K562 (cell line): ENCODE measurements around the gene ZSWIM8. TPM values are rescaled to one million over a fixed set of nuclear protein-coding genes. Genes with fewer than 3 reads are reported as not detected.

ENCODE experiments used
- ATAC-seq: fragments of 200-7000 bp; cut with Tn5 transposase; 3 replicates; pipeline ENCODE4 v1.9.1; 2020; ENCODE audit warnings: moderate library complexity
- BruUV-seq: library from RNA; stranded (reverse); fragments of 400-500 nt; replicated peaks from 2 replicates; lab custom pipeline; 2021; lab: Mats Ljungman, UMichigan
- CTCF ChIA-PET: fragments of 300-600 bp; formaldehyde crosslinking; extraction: SDS; loops from one replicate; lab custom pipeline; 2021; ENCODE audit warnings: low intra/inter-chr PET ratio; lab: Yijun Ruan, JAX
- POLR2A ChIA-PET: fragments of 300-600, 350-650 bp; sonication (Branson Sonifier 250); formaldehyde crosslinking; extraction: SDS; loops from one replicate; lab custom pipeline; 2021; ENCODE audit warnings: antibody characterized with exemption, inconsistent platforms; lab: Yijun Ruan, JAX
- DNase-seq, 4 experiments: peaks; one replicate each; pipeline versions ENCODE4 v3.0.0 to v3.0.0-alpha.2; 2011 to 2018; ENCODE audit warnings: low spot score in 3 of 4, mixed read lengths in 3 of 4; ENCODE audit errors: extremely low read depth in 1 of 4
- FAIRE-seq: peaks from 2 replicates; lab custom pipeline; 2011; peaks lifted over from hg19 to GRCh38; lab: Jason Lieb, UNC
- H2AFZ ChIP-seq: 2 replicates; pipeline ENCODE4 v1.6.0; 2011; ENCODE audit warnings: low read depth, low read length, control low read depth, inconsistent platforms
- H3K27ac ChIP-seq: fragments of 200-600 bp; 3 replicates; pipeline ENCODE4 v1.8.0; 2011; ENCODE audit warnings: low read depth, mild to moderate bottlenecking, control low read depth, inconsistent platforms, low read length, moderate library complexity, mixed read lengths; ENCODE audit errors: extremely low read depth
- H3K27me3 ChIP-seq, 2 experiments: fragments of 300-600 bp in 1 of 2; 2 replicates in 1 of 2; 3 replicates in 1 of 2; pipeline versions ENCODE4 v1.6.0 to v1.8.0; 2011; ENCODE audit warnings: inconsistent platforms in 2 of 2, low read length in 2 of 2, mild to moderate bottlenecking in 1 of 2, mixed read lengths in 1 of 2, moderate library complexity in 1 of 2; ENCODE audit not compliant: control insufficient read depth in 2 of 2, insufficient read depth in 2 of 2
- H3K36me3 ChIP-seq: fragments of 300-600 bp; 3 replicates; pipeline ENCODE4 v1.8.0; 2011; ENCODE audit warnings: mild to moderate bottlenecking, low read length, inconsistent platforms; ENCODE audit not compliant: control insufficient read depth, insufficient read depth
- H3K4me1 ChIP-seq, 2 experiments: fragments of 200-600 bp in 1 of 2; replicated peaks in 1 of 2; 2 replicates in 1 of 2; 3 replicates in 1 of 2; pipeline versions ENCODE4 v1.5.1 to v1.8.0; 2011; ENCODE audit warnings: inconsistent platforms in 2 of 2, low read length in 2 of 2, mild to moderate bottlenecking in 1 of 2, mixed read lengths in 1 of 2, moderate library complexity in 1 of 2; ENCODE audit not compliant: control insufficient read depth in 2 of 2, insufficient read depth in 2 of 2
- H3K4me2 ChIP-seq: 2 replicates; pipeline ENCODE4 v1.6.1; 2011; ENCODE audit warnings: low read length, control low read depth, inconsistent platforms, mixed read lengths; ENCODE audit not compliant: insufficient read depth
- H3K4me3 ChIP-seq: fragments of 200-600 bp; sonication (generic), shearing (Covaris generic); 2 replicates; pipeline ENCODE4 v1.5.1; 2016; ENCODE audit warnings: control low read depth, inconsistent platforms
- H3K79me2 ChIP-seq: fragments of 200-600 bp; 3 replicates; pipeline ENCODE4 v1.8.0; 2011; ENCODE audit warnings: low read length, inconsistent platforms; ENCODE audit not compliant: control insufficient read depth, insufficient read depth
- H3K9ac ChIP-seq, 2 experiments: 2 replicates each; pipeline versions ENCODE4 v1.6.0 to v1.6.1; 2011; ENCODE audit warnings: low read depth in 2 of 2, low read length in 2 of 2, control low read depth in 1 of 2, inconsistent platforms in 1 of 2, mild to moderate bottlenecking in 1 of 2, mixed read lengths in 1 of 2; ENCODE audit not compliant: insufficient read depth in 1 of 2
- H3K9me1 ChIP-seq: one replicate; pipeline ENCODE4 v1.6.0; 2011; ENCODE audit warnings: inconsistent platforms, mild to moderate bottlenecking, low read length, moderate library complexity; ENCODE audit not compliant: control insufficient read depth, insufficient read depth
- H3K9me3 ChIP-seq: replicated peaks from 2 replicates; pipeline ENCODE4 v1.5.1; 2011; ENCODE audit warnings: low read depth, low read length, inconsistent platforms; ENCODE audit not compliant: control insufficient read depth, insufficient read depth
- H4K20me1 ChIP-seq: replicated peaks from 2 replicates; pipeline ENCODE4 v1.6.1; 2011; ENCODE audit warnings: low read length, inconsistent platforms, mixed read lengths; ENCODE audit not compliant: control insufficient read depth, insufficient read depth
- ARID4B ChIP-seq: sonication (generic); formaldehyde crosslinking; IDR thresholded peaks from 2 replicates; pipeline ENCODE4 v1.8.0; 2022; ENCODE audit warnings: mild to moderate bottlenecking, missing genetic modification reagents
- KDM4B ChIP-seq, 2 experiments: fragments of 450-650 bp in 1 of 2; sonication (generic) in 1 of 2; IDR thresholded peaks; 2 replicates each; pipeline ENCODE4 v1.6.1; 2016 to 2017; ENCODE audit warnings: borderline replicate concordance in 2 of 2, antibody characterized with exemption in 1 of 2, low read depth in 1 of 2, mild to moderate bottlenecking in 1 of 2
- NFRKB ChIP-seq: fragments of 450-650 bp; IDR thresholded peaks from 2 replicates; pipeline ENCODE4 v1.6.1; 2016; ENCODE audit warnings: low read depth
- WGBS: fragments of 100-300 bp; shearing (Covaris generic); methylation state at CpG from one replicate; pipeline ENCODE4 v1.1.6; 2016; ENCODE audit warnings: low coverage, mixed read lengths; ENCODE audit not compliant: insufficient coverage; ENCODE audit errors: missing lambda C conversion rate; 5-methylcytosine and 5-hydroxymethylcytosine counted together
- in situ Hi-C: fragments of 300-500 bp; cut with MboI; formaldehyde crosslinking; loops from 4 replicates; pipeline ENCODE4 v1.15.0; 2018; ENCODE audit warnings: inconsistent platforms, mixed read lengths
- intact Hi-C: fragments of 100-400 bp; cut with micrococcal nuclease; formaldehyde crosslinking; loops from 2 replicates; pipeline ENCODE4 v1.14.2; 2022
- polyA plus RNA-seq, 8 experiments: library from polyadenylated mRNA; depleted of rRNA in 4 of 8; stranded (reverse) in 5 of 8; unstranded in 3 of 8; fragments of >200 nt; fragmentation: Nextera tagmentation in 2 of 8; fragmentation: Illumina TruSeq in 1 of 8; extraction: Ambion mirVana in 2 of 8; extraction: Trizol in 1 of 8; gene quantifications; 2 replicates each; pipeline versions ENCODE4 v1.2.1 to v1.2.3, GENCODE V29; 2011 to 2014; ENCODE audit warnings: inconsistent platforms in 1 of 8, missing spikeins in 1 of 8
- total RNA-seq, 7 experiments: library from RNA; depleted of rRNA in 6 of 7; stranded (reverse); fragments of >200 nt in 6 of 7; fragmentation: Illumina TruSeq in 2 of 7; extraction: Trizol in 2 of 7; gene quantifications; 2 replicates each; pipeline versions ENCODE4 v1.2.1 to v1.2.3, GENCODE V29; 2011 to 2021; ENCODE audit warnings: low replicate concordance in 1 of 7
- TF ChIP-seq, protein P1 (sequence below): fragments of 450-650 bp; conservative IDR thresholded peaks from 2 replicates; pipeline ENCODE4 v1.6.1; 2016; ENCODE audit warnings: missing genetic modification characterization, low read depth, mild to moderate bottlenecking, control low read depth, missing compliant biosample characterization

Gene ZSWIM8
- total and polyA plus RNA-seq, 9 of the 15 experiments (the other 6 are each of a cell fraction or from before 2014, with no cell fraction given) = 5.6 to 47.8 (median 26.7) TPM

DNA sequence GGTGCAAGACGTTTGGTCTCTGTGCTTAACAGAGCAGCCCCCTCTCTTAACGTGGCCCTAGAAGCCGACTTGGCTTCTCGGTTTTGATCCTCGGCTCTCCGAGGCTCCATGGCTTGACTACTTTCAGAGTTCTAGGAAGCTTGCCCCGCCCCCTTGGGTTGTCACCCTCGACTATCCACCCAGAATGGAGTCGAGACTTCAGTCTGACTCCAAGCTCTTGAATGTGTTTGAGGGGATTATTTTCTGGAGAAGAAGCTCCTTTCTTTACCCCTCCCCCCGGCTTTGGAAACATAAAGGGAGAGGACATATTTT is 40.8 kb upstream of the ZSWIM8 start (continued):
- TF ChIP-seq ARID4B (CRISPR knock-in tag) = peak; percentile 86; the same call in 1 of the 2 replicates

- FAIRE-seq = no peak
- H3K27ac ChIP-seq = no peak overlapping the region
- H3K4me2 ChIP-seq = no peak overlapping the region
- 100% methylated on average over 2 of the region's 2 CpGs for WGBS
- no peak overlapping the region for H2AFZ ChIP-seq
- intact Hi-C loops (no loop called here), in situ Hi-C loops (no loop called here)
- H3K9me1 ChIP-seq = no peaks in the 10 kb centered on the region
- peaks cover 14% of the 10 kb centered on the region for H4K20me1 ChIP-seq
- POLR2A ChIA-PET = interaction anchor here (0.7 to 2.1 kb wide), 7 partner anchors 9 to 63 kb away, joined by 3 to 11 read pairs (median 3); partner anchors contain the start of gene CHCHD1
- TSS peak; percentile 17 for BruUV-seq
- H3K36me3 ChIP-seq = peaks cover 65% of the 10 kb centered on the region
- H3K79me2 ChIP-seq = peaks cover 73% of the 10 kb centered on the region
- H3K4me1 ChIP-seq = peaks cover 5 to 24% of the 10 kb centered on the region in 2 experiments; a peak in 3 of 5 replicates
- TF ChIP-seq KDM4B (IDR thresholded peaks at IDR 0.05; ENCODE audit: borderline replicate concordance in 2 of 2, low read depth in 1 of 2) (no peak), NFRKB (no peak)
- TF ChIP-seq, protein P1, sequence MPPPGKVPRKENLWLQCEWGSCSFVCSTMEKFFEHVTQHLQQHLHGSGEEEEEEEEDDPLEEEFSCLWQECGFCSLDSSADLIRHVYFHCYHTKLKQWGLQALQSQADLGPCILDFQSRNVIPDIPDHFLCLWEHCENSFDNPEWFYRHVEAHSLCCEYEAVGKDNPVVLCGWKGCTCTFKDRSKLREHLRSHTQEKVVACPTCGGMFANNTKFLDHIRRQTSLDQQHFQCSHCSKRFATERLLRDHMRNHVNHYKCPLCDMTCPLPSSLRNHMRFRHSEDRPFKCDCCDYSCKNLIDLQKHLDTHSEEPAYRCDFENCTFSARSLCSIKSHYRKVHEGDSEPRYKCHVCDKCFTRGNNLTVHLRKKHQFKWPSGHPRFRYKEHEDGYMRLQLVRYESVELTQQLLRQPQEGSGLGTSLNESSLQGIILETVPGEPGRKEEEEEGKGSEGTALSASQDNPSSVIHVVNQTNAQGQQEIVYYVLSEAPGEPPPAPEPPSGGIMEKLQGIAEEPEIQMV (tag) = no peak
- TF ChIP-seq, all 486 proteins: peak for 0
- Histone ChIP-seq H3K9me3 (no peaks in the 10 kb centered on the region), H3K4me3 (no peak overlapping the region), H3K27me3 (no peaks in the 10 kb centered on the region), H3K9ac (no peak overlapping the region)
- no peak for DNase-seq
- CTCF ChIA-PET = no interaction called here
- no peak for ATAC-seq
Measured at GRCh38 chr10:73746721-73747120, 38.7 kb upstream of the ZSWIM8 start.
